ENCODE results near the gene SLMAP. TPM values are rescaled to one million over a fixed set of nuclear protein-coding genes. Genes with fewer than 3 reads are reported as not detected.

The SLMAP gene
- total RNA-seq, 4 donors from 2014 or later, result 399 to 519 (median 464) TPM

DNA sequence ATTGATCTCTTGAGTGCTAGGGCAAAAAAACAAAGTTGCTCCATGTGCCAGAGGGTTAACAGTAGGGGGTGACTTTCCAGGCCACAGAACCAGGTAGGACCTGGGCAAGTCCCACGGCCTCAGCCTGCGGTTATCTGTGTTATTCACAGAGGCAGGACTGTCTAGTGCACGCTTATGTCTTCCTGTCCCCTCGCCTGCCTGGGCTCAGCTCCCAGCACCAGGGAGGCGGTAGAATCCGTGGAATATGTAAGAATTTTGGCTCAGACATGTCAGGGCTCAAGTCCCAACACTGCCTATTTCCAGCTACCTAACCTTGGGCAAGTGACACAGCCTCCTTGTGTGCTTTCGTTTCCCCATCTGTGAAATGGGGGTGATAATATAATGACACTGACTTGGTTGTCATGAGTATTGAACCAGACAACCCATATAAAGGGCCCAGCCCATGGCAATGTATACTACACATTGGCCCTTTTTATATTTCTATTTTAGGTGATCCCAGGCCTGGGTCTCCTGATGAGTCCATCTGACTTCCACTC is 207.8 kb downstream of the SLMAP start:
- no peak for TF ChIP-seq POLR2AphosphoS5 (IDR thresholded peaks at IDR 0.05)
- TF ChIP-seq, protein P1, sequence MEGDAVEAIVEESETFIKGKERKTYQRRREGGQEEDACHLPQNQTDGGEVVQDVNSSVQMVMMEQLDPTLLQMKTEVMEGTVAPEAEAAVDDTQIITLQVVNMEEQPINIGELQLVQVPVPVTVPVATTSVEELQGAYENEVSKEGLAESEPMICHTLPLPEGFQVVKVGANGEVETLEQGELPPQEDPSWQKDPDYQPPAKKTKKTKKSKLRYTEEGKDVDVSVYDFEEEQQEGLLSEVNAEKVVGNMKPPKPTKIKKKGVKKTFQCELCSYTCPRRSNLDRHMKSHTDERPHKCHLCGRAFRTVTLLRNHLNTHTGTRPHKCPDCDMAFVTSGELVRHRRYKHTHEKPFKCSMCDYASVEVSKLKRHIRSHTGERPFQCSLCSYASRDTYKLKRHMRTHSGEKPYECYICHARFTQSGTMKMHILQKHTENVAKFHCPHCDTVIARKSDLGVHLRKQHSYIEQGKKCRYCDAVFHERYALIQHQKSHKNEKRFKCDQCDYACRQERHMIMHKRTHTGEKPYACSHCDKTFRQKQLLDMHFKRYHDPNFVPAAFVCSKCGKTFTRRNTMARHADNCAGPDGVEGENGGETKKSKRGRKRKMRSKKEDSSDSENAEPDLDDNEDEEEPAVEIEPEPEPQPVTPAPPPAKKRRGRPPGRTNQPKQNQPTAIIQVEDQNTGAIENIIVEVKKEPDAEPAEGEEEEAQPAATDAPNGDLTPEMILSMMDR (IDR thresholded peaks at IDR 0.05), result no peak
- no peak for TF ChIP-seq POLR2A (IDR thresholded peaks at IDR 0.05; ENCODE audit: low read depth)
- no peak for TF ChIP-seq EP300 (IDR thresholded peaks at IDR 0.05)
- Histone ChIP-seq H3K4me1 (peaks cover 18 to 44% (median 32%) of the 10 kb centered on the region in 4 donors), H3K9me3 (no peaks in the 10 kb centered on the region), H3K27ac (replicated peaks in 1 of 4) (peak overlapping the region in 2 of 4 donors; percentile 1 to 48), H3K27me3 (no peaks in the 10 kb centered on the region), H3K4me3 (no peak overlapping the region), H3K36me3 (no peaks in the 10 kb centered on the region)
- intact Hi-C loops (cut with DNase I), result no loop called here
- WGBS, result 73% methylated on average over 7 of the region's 7 CpGs
- no peak for DNase-seq (ENCODE audit: extremely low spot score)

DNA sequence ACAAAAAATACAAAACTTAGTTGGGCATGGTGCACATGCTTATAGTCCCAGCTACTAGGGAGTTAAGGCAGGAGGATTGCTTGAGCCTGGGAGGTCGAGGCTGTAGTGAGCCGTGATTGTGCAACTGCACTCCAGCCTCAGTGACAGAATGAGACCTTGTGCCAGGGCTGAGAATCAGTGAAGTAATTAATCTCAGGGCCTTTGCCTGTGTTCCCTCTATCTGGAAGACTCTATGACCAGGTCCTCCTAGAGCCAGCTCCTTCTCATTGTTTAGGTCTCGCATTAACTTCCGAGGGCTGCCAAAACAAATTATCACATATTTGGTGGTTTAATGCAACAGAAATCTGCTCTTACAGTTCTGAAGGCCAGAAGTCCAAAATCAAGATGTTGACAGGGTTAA is 210.7 kb downstream of the SLMAP start:
- TF ChIP-seq POLR2AphosphoS5 (IDR thresholded peaks at IDR 0.05), result peak in 1 of 2 donors; percentile 50
- TF ChIP-seq POLR2A (IDR thresholded peaks at IDR 0.05; ENCODE audit: low read depth), result no peak
- DNase-seq (ENCODE audit: extremely low spot score), result no peak
- Histone ChIP-seq H3K36me3 (no peaks in the 10 kb centered on the region), H3K9me3 (no peaks in the 10 kb centered on the region), H3K4me3 (no peak overlapping the region), H3K4me1 (peaks cover 8 to 34% (median 21%) of the 10 kb centered on the region in 4 donors), H3K27ac (replicated peaks in 1 of 4) (peak overlapping the region in 2 of 4 donors; percentile 22 to 26), H3K27me3 (no peaks in the 10 kb centered on the region)
- intact Hi-C loops (cut with DNase I), result no loop called here
- WGBS, result 34% methylated on average over 4 of the region's 4 CpGs

DNA sequence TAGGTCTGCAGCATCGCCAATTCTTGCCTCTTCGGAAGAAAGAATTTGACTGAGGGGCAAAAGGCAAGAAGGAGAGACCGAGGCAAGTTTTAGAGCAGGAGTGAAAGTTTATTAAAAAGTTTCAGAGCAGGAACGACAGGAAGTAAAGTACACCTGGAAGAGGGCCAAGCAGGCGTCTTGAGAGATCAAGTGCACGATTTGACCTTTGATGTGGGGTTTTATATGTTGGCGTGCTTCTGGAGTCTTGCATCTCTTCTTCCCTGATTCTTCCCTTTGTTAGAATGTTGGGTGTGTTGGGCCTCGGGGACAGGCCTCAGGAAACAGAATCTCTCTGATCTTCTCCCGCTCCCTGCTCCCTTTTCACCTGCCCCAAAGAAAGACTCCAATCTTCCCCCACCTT is 211.5 kb downstream of the SLMAP start:
- Histone ChIP-seq H3K4me1 (peaks cover 8 to 42% (median 28%) of the 10 kb centered on the region in 4 donors), H3K4me3 (no peak overlapping the region), H3K9me3 (no peaks in the 10 kb centered on the region), H3K36me3 (no peaks in the 10 kb centered on the region), H3K27me3 (no peaks in the 10 kb centered on the region), H3K27ac (replicated peaks in 1 of 4) (no peak overlapping the region)
- 80% methylated on average over 9 of the region's 9 CpGs for WGBS
- TF ChIP-seq EP300 (IDR thresholded peaks at IDR 0.05), result no peak
- TF ChIP-seq, protein P1 (IDR thresholded peaks at IDR 0.05), result no peak
- no peak for TF ChIP-seq POLR2A (IDR thresholded peaks at IDR 0.05; ENCODE audit: low read depth)
- no peak for TF ChIP-seq POLR2AphosphoS5 (IDR thresholded peaks at IDR 0.05)
- DNase-seq (ENCODE audit: extremely low spot score), result no peak
- intact Hi-C loops (cut with DNase I), result no loop called here

DNA sequence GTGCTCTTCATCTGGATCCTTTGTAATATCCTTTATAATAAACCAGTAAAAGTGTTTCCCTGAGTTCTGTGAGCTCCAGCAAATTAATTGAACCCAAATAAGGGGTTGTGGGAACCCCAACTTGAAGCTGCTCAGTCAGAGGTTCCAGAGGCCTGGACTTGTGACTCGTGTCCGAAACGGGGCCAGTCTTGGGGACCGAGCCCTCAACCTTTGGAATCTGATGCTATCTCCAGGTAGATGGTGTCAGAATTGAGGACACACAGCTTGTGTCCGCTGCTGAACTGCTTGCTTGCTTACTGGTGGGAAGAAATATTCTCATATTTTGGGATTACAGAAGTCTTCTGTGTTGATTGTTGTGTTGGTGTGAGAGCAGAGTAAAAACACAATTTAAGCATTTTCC is 212.4 kb downstream of the SLMAP start:
- no peaks in the 10 kb centered on the region for H3K36me3 ChIP-seq
- no peaks in the 10 kb centered on the region for H3K9me3 ChIP-seq
- intact Hi-C loops (cut with DNase I), result no loop called here
- H3K4me1 ChIP-seq, result peaks cover 8 to 47% (median 34%) of the 10 kb centered on the region in 4 donors
- WGBS, result 99% methylated on average over 5 of the region's 5 CpGs
- no peak overlapping the region for H3K27ac ChIP-seq (replicated peaks in 1 of 4)
- no peak overlapping the region for H3K4me3 ChIP-seq
- no peaks in the 10 kb centered on the region for H3K27me3 ChIP-seq
- no peak for DNase-seq (ENCODE audit: extremely low spot score)
- TF ChIP-seq POLR2AphosphoS5 (IDR thresholded peaks at IDR 0.05), result no peak
- TF ChIP-seq, protein P1 (IDR thresholded peaks at IDR 0.05), result no peak
- no peak for TF ChIP-seq POLR2A (IDR thresholded peaks at IDR 0.05; ENCODE audit: low read depth)

DNA sequence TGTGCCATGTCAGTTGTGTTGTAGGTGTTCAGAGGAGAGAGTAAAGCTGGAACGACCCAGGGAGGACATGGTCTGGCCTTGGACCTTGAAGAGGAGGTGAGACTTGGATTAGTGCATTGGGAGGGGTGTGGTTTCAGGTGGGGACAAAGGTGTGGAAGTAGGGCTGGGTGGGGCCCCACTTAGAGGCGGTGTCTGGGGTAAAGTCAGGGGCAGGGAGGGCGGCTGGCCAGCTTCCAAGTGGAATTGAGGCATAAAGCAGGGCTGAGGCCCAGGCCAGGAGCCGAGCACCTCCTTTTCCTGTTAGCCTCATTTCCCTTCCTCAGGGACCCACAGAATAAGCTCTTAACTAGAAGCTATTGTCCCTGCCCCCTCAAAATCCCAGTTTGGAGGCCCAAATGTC is 215.9 kb downstream of the SLMAP start:
- Histone ChIP-seq H3K4me3 (no peak overlapping the region), H3K9me3 (no peaks in the 10 kb centered on the region), H3K27me3 (no peaks in the 10 kb centered on the region), H3K4me1 (peaks cover 22 to 41% (median 37%) of the 10 kb centered on the region in 4 donors), H3K36me3 (no peaks in the 10 kb centered on the region), H3K27ac (replicated peaks in 1 of 4) (peak overlapping the region; percentile 21 to 48 (median 36))
- TF ChIP-seq POLR2AphosphoS5 (IDR thresholded peaks at IDR 0.05) (no peak), POLR2A (IDR thresholded peaks at IDR 0.05; ENCODE audit: low read depth) (no peak), EP300 (IDR thresholded peaks at IDR 0.05) (no peak)
- TF ChIP-seq, protein P1 (IDR thresholded peaks at IDR 0.05), result no peak
- intact Hi-C loops (cut with DNase I), result no loop called here
- WGBS, result 81% methylated on average over 4 of the region's 4 CpGs
- no peak for DNase-seq (ENCODE audit: extremely low spot score)

All from esophagus muscularis mucosa (tissue), 4 donors.